ENCODE results near the gene ENGASE.

Gene ENGASE

GRCh38 chr17:79035686-79036085, 38.9 kb upstream of the ENGASE start:
- H3K27ac ChIP-seq (ENCODE audit: low read depth, low read length) = no peak overlapping the region

DNA sequence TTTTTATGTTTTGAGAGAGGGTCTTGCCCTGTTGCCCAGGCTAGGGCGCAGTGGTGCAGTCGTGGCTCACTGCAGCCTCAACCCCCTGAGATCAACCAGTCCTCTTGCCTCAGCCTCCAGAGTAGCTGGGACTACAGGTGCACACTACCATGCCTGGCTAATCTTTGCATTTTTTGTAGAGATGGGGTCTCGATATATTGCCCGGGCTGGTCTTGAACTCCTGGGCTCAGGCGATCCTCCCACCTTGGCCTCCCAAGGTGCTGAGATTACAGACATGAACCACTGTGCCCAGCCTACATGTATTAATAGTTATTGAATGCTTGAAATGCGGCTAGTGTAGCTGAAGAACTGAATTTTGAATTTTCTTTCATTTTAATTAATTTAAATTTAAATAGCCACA, 38.4 kb upstream of the ENGASE start:
- H3K27ac ChIP-seq (ENCODE audit: low read depth, low read length) = no peak overlapping the region

More at GRCh38 chr17:79035686-79036085, 38.9 kb upstream of the ENGASE start:
- Histone ChIP-seq H3K9me3 (ENCODE audit: insufficient read depth, low read length) (no peaks in the 10 kb centered on the region), H4K20me1 (ENCODE audit: low read depth, low read length) (no peaks in the 10 kb centered on the region), H3K79me2 (ENCODE audit: insufficient read depth, low read length) (no peaks in the 10 kb centered on the region), H3K9ac (ENCODE audit: low read length) (no peak overlapping the region), H3K4me2 (ENCODE audit: low read depth, low read length, poor library complexity, severe bottlenecking) (no peak overlapping the region), H3F3A (ENCODE audit: insufficient read depth) (no peaks in the 10 kb centered on the region), H3K4me3 (ENCODE audit: insufficient read depth, low read length, poor library complexity, severe bottlenecking) (no peak overlapping the region), H3K27me3 (ENCODE audit: low read length) (no peaks in the 10 kb centered on the region), H2AFZ (ENCODE audit: low read depth, low read length, severe bottlenecking) (no peak overlapping the region), H3K36me3 (ENCODE audit: low read length) (no peaks in the 10 kb centered on the region), H3K9me2 (replicated peaks; ENCODE audit: insufficient read depth, low read length) (no peaks in the 10 kb centered on the region)
- TF ChIP-seq, protein P1, sequence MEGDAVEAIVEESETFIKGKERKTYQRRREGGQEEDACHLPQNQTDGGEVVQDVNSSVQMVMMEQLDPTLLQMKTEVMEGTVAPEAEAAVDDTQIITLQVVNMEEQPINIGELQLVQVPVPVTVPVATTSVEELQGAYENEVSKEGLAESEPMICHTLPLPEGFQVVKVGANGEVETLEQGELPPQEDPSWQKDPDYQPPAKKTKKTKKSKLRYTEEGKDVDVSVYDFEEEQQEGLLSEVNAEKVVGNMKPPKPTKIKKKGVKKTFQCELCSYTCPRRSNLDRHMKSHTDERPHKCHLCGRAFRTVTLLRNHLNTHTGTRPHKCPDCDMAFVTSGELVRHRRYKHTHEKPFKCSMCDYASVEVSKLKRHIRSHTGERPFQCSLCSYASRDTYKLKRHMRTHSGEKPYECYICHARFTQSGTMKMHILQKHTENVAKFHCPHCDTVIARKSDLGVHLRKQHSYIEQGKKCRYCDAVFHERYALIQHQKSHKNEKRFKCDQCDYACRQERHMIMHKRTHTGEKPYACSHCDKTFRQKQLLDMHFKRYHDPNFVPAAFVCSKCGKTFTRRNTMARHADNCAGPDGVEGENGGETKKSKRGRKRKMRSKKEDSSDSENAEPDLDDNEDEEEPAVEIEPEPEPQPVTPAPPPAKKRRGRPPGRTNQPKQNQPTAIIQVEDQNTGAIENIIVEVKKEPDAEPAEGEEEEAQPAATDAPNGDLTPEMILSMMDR (IDR thresholded peaks at IDR 0.05; ENCODE audit: insufficient read depth, low read length, poor library complexity, severe bottlenecking) = no peak
- no peak for TF ChIP-seq EZH2phosphoT487 (conservative IDR thresholded peaks at IDR 0.05; ENCODE audit: low read length)

GRCh38 chr17:79036596-79036995, 38.0 kb upstream of the ENGASE start:
- Histone ChIP-seq H3K4me3 (ENCODE audit: insufficient read depth, low read length, poor library complexity, severe bottlenecking) (no peak overlapping the region), H3K9ac (ENCODE audit: low read length) (no peak overlapping the region), H3K27me3 (ENCODE audit: low read length) (no peaks in the 10 kb centered on the region), H3K27ac (ENCODE audit: low read depth, low read length) (no peak overlapping the region), H3K9me3 (ENCODE audit: insufficient read depth, low read length) (no peaks in the 10 kb centered on the region), H3K79me2 (ENCODE audit: insufficient read depth, low read length) (no peaks in the 10 kb centered on the region), H2AFZ (ENCODE audit: low read depth, low read length, severe bottlenecking) (no peak overlapping the region), H4K20me1 (ENCODE audit: low read depth, low read length) (no peaks in the 10 kb centered on the region), H3K9me2 (replicated peaks; ENCODE audit: insufficient read depth, low read length) (no peaks in the 10 kb centered on the region), H3K36me3 (ENCODE audit: low read length) (no peaks in the 10 kb centered on the region), H3K4me2 (ENCODE audit: low read depth, low read length, poor library complexity, severe bottlenecking) (no peak overlapping the region), H3F3A (ENCODE audit: insufficient read depth) (no peaks in the 10 kb centered on the region)
- TF ChIP-seq EZH2phosphoT487 (conservative IDR thresholded peaks at IDR 0.05; ENCODE audit: low read length) = no peak
- TF ChIP-seq, protein P1 (IDR thresholded peaks at IDR 0.05; ENCODE audit: insufficient read depth, low read length, poor library complexity, severe bottlenecking) = no peak

More for the DNA sequence above, 38.4 kb upstream of the ENGASE start:
- Histone ChIP-seq H3K79me2 (ENCODE audit: insufficient read depth, low read length) (no peaks in the 10 kb centered on the region), H3K27me3 (ENCODE audit: low read length) (no peaks in the 10 kb centered on the region), H3K9me3 (ENCODE audit: insufficient read depth, low read length) (no peaks in the 10 kb centered on the region), H3K9ac (ENCODE audit: low read length) (no peak overlapping the region), H3K4me2 (ENCODE audit: low read depth, low read length, poor library complexity, severe bottlenecking) (no peak overlapping the region), H2AFZ (ENCODE audit: low read depth, low read length, severe bottlenecking) (no peak overlapping the region), H4K20me1 (ENCODE audit: low read depth, low read length) (no peaks in the 10 kb centered on the region), H3K9me2 (replicated peaks; ENCODE audit: insufficient read depth, low read length) (no peaks in the 10 kb centered on the region), H3K4me3 (ENCODE audit: insufficient read depth, low read length, poor library complexity, severe bottlenecking) (no peak overlapping the region), H3K36me3 (ENCODE audit: low read length) (no peaks in the 10 kb centered on the region), H3F3A (ENCODE audit: insufficient read depth) (no peaks in the 10 kb centered on the region)
- TF ChIP-seq EZH2phosphoT487 (conservative IDR thresholded peaks at IDR 0.05; ENCODE audit: low read length) = no peak
- TF ChIP-seq, protein P1 (IDR thresholded peaks at IDR 0.05; ENCODE audit: insufficient read depth, low read length, poor library complexity, severe bottlenecking) = no peak

Data from SU-DHL-6 (cell line).